Colonic mucosa (tissue), 4 donors: ENCODE results near the gene TRPM3. TPM values are rescaled to one million over a fixed set of nuclear protein-coding genes. Genes with fewer than 3 reads are reported as not detected.

Experiments used
- DNase-seq: peaks from one replicate; pipeline ENCODE4 v3.0.0-alpha.2; 2020
- H3K27ac ChIP-seq: fragments of 200-600 bp; one replicate; pipeline ENCODE4 v1.8.0; 2021
- H3K27me3 ChIP-seq: fragments of 200-600 bp; one replicate; pipeline ENCODE4 v1.8.0; 2021
- H3K36me3 ChIP-seq: fragments of 200-600 bp; one replicate; pipeline ENCODE4 v1.8.0; 2021
- H3K4me1 ChIP-seq: fragments of 200-600 bp; one replicate; pipeline ENCODE4 v1.8.0; 2021; ENCODE audit warnings: mild to moderate bottlenecking
- H3K4me3 ChIP-seq: fragments of 200-600 bp; one replicate; pipeline ENCODE4 v1.8.0; 2021
- H3K9ac ChIP-seq, 2 donors: one replicate each; pipeline ENCODE4 v1.7.0; 2013; ENCODE audit warnings: control low read depth in 2 of 2, low read depth in 2 of 2, low read length in 2 of 2
- H3K9me3 ChIP-seq: fragments of 200-600 bp; one replicate; pipeline ENCODE4 v1.8.0; 2021
- CTCF ChIP-seq: fragments of 200-600 bp; IDR thresholded peaks from one replicate; pipeline ENCODE4 v1.8.0; 2022; ENCODE audit warnings: antibody characterized with exemption, mild to moderate bottlenecking
- intact Hi-C: fragments of 100-400 bp; cut with DNase I; formaldehyde crosslinking; loops from one replicate; pipeline ENCODE4 v1.14.1; 2022
- total RNA-seq, 2 donors: library from RNA; stranded (reverse); fragmentation: NEBNext Ultra II Directional in 1 of 2; extraction: Animal tissue kit (Norgen Biotek cat#: 25700) in 1 of 2; gene quantifications; one replicate each; pipeline ENCODE4 v1.2.1, GENCODE V29; 2021
- donor health status: healthy.
- donor health status: DM: no; HTN: no; CAD: no.
- donor health status: DM: no; HTN: no; CAD: no.

Gene TRPM3
- total RNA-seq, 2 donors from 2014 or later: 0.32 to 0.35 TPM

- no peaks in the 10 kb centered on the region for H3K36me3 ChIP-seq
- no peak overlapping the region for H3K9ac ChIP-seq
- H3K4me1 ChIP-seq: no peaks in the 10 kb centered on the region
- no peaks in the 10 kb centered on the region for H3K27me3 ChIP-seq
- no peak overlapping the region for H3K27ac ChIP-seq
- TF ChIP-seq CTCF: no peak
- no peaks in the 10 kb centered on the region for H3K9me3 ChIP-seq
- no peak for DNase-seq
- intact Hi-C loops: no loop called here
- no peak overlapping the region for H3K4me3 ChIP-seq
Observed at GRCh38 chr9:70778568-70778967, 342.9 kb downstream of the TRPM3 start.

GRCh38 chr9:70773579-70773978 is 347.8 kb downstream of the TRPM3 start:
- no peak for DNase-seq
- no peak overlapping the region for H3K4me3 ChIP-seq
- H3K27ac ChIP-seq: no peak overlapping the region
- H3K4me1 ChIP-seq: no peaks in the 10 kb centered on the region
- TF ChIP-seq CTCF: no peak
- no peaks in the 10 kb centered on the region for H3K36me3 ChIP-seq
- H3K9me3 ChIP-seq: no peaks in the 10 kb centered on the region
- H3K9ac ChIP-seq: no peak overlapping the region
- intact Hi-C loops: no loop called here
- H3K27me3 ChIP-seq: no peaks in the 10 kb centered on the region

- Histone ChIP-seq H3K9ac (no peak overlapping the region), H3K27me3 (no peaks in the 10 kb centered on the region), H3K4me1 (no peaks in the 10 kb centered on the region), H3K27ac (no peak overlapping the region), H3K9me3 (no peaks in the 10 kb centered on the region), H3K36me3 (no peaks in the 10 kb centered on the region), H3K4me3 (no peak overlapping the region)
- intact Hi-C loops: no loop called here
- TF ChIP-seq CTCF: no peak
- no peak for DNase-seq
Observed at GRCh38 chr9:70772601-70773000, 348.8 kb downstream of the TRPM3 start.

- H3K36me3 ChIP-seq: no peaks in the 10 kb centered on the region
- H3K9ac ChIP-seq: no peak overlapping the region
- intact Hi-C loops: no loop called here
- TF ChIP-seq CTCF: no peak
- no peaks in the 10 kb centered on the region for H3K9me3 ChIP-seq
- no peak for DNase-seq
- H3K4me1 ChIP-seq: no peaks in the 10 kb centered on the region
- no peaks in the 10 kb centered on the region for H3K27me3 ChIP-seq
- H3K27ac ChIP-seq: no peak overlapping the region
- H3K4me3 ChIP-seq: no peak overlapping the region
Observed at GRCh38 chr9:70765946-70766345, 355.5 kb downstream of the TRPM3 start.

GRCh38 chr9:70761139-70761670 is 360.2 kb downstream of the TRPM3 start:
- Histone ChIP-seq H3K27me3 (no peaks in the 10 kb centered on the region), H3K36me3 (no peaks in the 10 kb centered on the region), H3K9me3 (no peaks in the 10 kb centered on the region), H3K4me1 (no peaks in the 10 kb centered on the region), H3K27ac (no peak overlapping the region), H3K9ac (no peak overlapping the region), H3K4me3 (no peak overlapping the region)
- intact Hi-C loops: no loop called here
- no peak for TF ChIP-seq CTCF
- DNase-seq: no peak

GRCh38 chr9:70760228-70760627 is 361.2 kb downstream of the TRPM3 start:
- Histone ChIP-seq H3K36me3 (no peaks in the 10 kb centered on the region), H3K27ac (no peak overlapping the region), H3K4me3 (no peak overlapping the region), H3K27me3 (no peaks in the 10 kb centered on the region), H3K9ac (no peak overlapping the region), H3K9me3 (no peaks in the 10 kb centered on the region), H3K4me1 (no peaks in the 10 kb centered on the region)
- TF ChIP-seq CTCF: no peak
- intact Hi-C loops: no loop called here
- no peak for DNase-seq
